ENCODE measurements around the gene MAFB. TPM values are rescaled to one million over a fixed set of nuclear protein-coding genes. Genes with fewer than 3 reads are reported as not detected.

MAFB gene
- total RNA-seq, 1 donor from 2014 or later, result 6.1 TPM

DNA sequence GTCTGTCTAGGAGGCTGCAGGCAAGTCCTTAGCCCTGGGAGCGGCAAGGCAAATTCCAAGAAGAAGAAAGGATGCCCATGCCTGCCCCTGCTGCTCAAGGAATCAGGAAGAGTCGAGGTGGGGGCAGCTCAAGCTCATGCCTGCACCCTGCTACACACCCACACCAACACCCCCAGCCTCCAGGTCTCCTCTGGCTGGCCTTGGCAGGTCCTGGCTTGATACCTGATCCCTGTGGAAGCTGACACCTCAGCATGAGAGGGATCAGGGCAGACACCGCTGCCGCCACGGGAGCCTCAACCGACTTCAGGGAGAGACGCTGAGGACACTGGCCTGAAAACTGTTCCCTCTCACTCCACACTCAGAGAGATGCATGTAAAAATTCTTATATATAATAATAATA lies 35.5 kb upstream of the MAFB start:
- DNase-seq (ENCODE audit: low spot score, unreplicated experiment), result no peak
- no peak for TF ChIP-seq CTCF (IDR thresholded peaks at IDR 0.05; ENCODE audit: unreplicated experiment)
- Mint-ChIP-seq H3K27me3 (peaks cover 14% of the 10 kb centered on the region), H3K27ac (no peak overlapping the region), H3K4me3 (ENCODE audit: low read depth) (no peak overlapping the region), H3K36me3 (ENCODE audit: insufficient read depth) (no peaks in the 10 kb centered on the region), H3K9me3 (ENCODE audit: low read depth) (peaks cover 7% of the 10 kb centered on the region), H3K4me1 (ENCODE audit: low read depth) (no peaks in the 10 kb centered on the region)

DNA sequence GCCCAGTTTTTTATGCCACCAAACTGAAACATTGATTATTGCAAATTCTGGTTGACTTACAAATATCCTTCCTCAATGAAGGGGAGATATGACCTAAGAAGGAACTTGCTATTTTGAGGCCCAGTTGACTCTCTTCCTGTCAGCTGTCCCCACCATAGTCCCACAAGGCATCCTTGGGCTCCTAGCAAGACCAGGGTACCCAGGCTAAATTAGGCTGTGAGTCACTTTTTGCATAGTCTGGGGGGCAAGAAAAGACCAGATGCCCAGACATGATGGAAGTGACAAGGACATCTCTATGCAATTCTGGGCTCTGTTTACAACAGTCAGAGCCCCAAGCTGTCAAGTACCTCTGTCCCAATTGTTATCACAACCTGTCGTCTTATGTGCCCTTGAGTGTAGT lies 31.8 kb upstream of the MAFB start:
- TF ChIP-seq CTCF (IDR thresholded peaks at IDR 0.05; ENCODE audit: unreplicated experiment), result no peak
- H3K9me3 Mint-ChIP-seq (ENCODE audit: low read depth), result no peaks in the 10 kb centered on the region
- H3K4me1 Mint-ChIP-seq (ENCODE audit: low read depth), result no peaks in the 10 kb centered on the region
- no peak overlapping the region for H3K27ac Mint-ChIP-seq
- no peaks in the 10 kb centered on the region for H3K36me3 Mint-ChIP-seq (ENCODE audit: insufficient read depth)
- H3K4me3 Mint-ChIP-seq (ENCODE audit: low read depth), result no peak overlapping the region
- no peak for DNase-seq (ENCODE audit: low spot score, unreplicated experiment)
- peaks cover 28% of the 10 kb centered on the region for H3K27me3 Mint-ChIP-seq

DNA sequence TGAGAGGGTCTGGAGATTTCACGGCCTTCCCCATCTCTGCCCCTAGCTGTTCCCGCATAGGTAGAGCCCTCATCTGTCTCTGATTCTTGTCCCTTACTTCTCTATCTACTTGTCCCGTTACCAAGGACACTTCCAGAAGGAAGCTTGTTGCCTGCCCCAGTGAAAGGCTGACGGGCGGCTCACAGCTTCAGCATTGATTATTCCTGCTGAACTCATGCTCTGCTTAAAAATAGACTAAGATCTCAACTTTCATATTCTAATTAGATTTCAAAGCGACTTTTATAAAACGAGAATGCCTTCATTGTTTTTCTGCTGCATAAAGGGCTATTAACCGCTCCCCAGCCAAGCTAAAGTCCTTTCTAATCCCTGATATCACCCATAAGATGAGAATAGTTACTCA lies 31.1 kb upstream of the MAFB start:
- DNase-seq (ENCODE audit: low spot score, unreplicated experiment), result no peak
- Mint-ChIP-seq H3K9me3 (ENCODE audit: low read depth) (no peaks in the 10 kb centered on the region), H3K4me3 (ENCODE audit: low read depth) (no peak overlapping the region), H3K27ac (no peak overlapping the region), H3K4me1 (ENCODE audit: low read depth) (no peaks in the 10 kb centered on the region), H3K36me3 (ENCODE audit: insufficient read depth) (no peaks in the 10 kb centered on the region), H3K27me3 (peaks cover 28% of the 10 kb centered on the region)
- no peak for TF ChIP-seq CTCF (IDR thresholded peaks at IDR 0.05; ENCODE audit: unreplicated experiment)

DNA sequence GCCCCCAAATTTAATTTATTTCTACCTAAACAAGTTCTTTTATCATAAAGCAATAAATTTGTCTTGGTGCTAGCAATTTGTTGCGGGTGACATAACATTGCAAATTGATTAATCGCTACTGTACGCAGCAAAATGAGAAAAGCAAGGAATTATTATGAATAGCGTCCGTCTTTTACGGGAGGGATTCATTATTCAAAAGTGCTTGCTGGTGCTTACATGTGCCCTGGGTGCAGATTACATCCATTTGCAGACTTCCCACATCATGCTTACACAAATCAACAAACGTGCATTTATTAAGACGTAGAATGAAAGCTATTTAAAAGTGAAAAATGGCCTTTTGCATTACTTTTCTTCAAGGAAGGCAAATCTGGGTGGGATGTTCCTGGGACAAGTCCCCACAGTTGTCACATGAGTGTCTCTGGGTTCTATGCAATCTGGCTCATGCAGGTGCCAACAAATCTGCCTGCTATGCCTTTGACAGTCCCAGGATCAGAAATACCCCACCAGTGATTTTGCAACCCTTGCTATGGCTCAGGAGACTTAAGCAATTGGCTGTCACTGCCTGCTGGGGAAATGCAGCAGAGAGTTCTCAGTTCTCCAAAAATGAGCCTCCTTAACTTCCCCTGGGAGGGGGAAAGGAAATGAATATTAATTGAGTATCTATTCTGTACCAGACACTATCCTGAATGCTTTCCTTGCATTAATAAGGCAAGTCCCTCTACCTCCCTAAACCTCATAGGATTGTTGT lies 30.1 kb upstream of the MAFB start:
- Mint-ChIP-seq H3K4me1 (ENCODE audit: low read depth) (no peaks in the 10 kb centered on the region), H3K27me3 (peaks cover 28% of the 10 kb centered on the region), H3K4me3 (ENCODE audit: low read depth) (no peak overlapping the region), H3K36me3 (ENCODE audit: insufficient read depth) (no peaks in the 10 kb centered on the region), H3K9me3 (ENCODE audit: low read depth) (no peaks in the 10 kb centered on the region), H3K27ac (no peak overlapping the region)
- no peak for DNase-seq (ENCODE audit: low spot score, unreplicated experiment)
- no peak for TF ChIP-seq CTCF (IDR thresholded peaks at IDR 0.05; ENCODE audit: unreplicated experiment)

DNA sequence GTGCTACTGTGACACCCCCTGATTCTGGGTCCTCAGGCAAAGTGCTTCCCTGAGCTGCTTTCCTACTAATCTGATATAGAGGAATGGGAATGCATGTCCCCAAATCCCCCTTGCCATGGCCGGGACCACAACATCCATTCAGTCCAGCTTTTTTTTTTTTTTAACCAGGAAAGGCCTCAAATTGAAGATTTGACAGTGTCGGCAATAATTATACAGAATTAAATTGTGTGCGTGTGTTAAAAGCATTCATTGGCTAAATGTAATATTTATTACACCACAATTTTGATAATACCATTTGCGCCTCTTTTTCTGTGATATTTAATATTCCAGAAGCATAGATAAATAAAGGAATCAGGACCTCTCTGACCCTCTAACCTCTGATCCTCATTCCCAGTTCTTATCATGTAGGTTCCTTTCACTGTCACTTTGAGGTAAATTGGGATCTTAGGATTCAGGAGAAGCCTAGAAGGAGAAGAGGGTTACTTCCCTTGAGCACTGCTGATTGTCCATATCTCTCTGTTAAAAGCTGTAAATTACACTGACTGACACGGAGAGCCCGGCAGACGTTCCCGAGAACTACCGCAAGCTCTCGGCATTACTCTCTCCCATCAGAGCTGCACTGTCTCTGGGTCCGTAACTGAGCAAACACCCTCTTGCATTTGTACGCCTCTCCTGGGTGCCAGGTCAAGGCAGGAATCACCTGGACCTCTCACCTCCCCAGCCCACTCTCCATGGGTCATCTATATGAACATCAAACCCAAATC lies 29.4 kb upstream of the MAFB start:
- no peak overlapping the region for H3K4me3 Mint-ChIP-seq (ENCODE audit: low read depth)
- no peak overlapping the region for H3K27ac Mint-ChIP-seq
- H3K4me1 Mint-ChIP-seq (ENCODE audit: low read depth), result no peaks in the 10 kb centered on the region
- H3K36me3 Mint-ChIP-seq (ENCODE audit: insufficient read depth), result no peaks in the 10 kb centered on the region
- no peak for TF ChIP-seq CTCF (IDR thresholded peaks at IDR 0.05; ENCODE audit: unreplicated experiment)
- H3K27me3 Mint-ChIP-seq, result peaks cover 28% of the 10 kb centered on the region
- DNase-seq (ENCODE audit: low spot score, unreplicated experiment), result no peak
- H3K9me3 Mint-ChIP-seq (ENCODE audit: low read depth), result no peaks in the 10 kb centered on the region

Measured in progenitor cell of endocrine pancreas (in vitro differentiated cells).